Lower leg skin (tissue), 3 donors: Measurements from ENCODE around the gene SCUBE3.

Source experiments
- POLR2A ChIP-seq, 2 donors: fragments of 450-650 bp; IDR thresholded peaks; one replicate each; pipeline ENCODE4 v1.6.1; 2016 to 2017; ENCODE audit warnings: antibody characterized with exemption in 2 of 2, mild to moderate bottlenecking in 1 of 2, moderate library complexity in 1 of 2
- TF ChIP-seq, protein P1 (sequence below), 3 donors: fragments of 450-650 bp; IDR thresholded peaks; one replicate each; pipeline ENCODE4 v1.5.1; 2016; ENCODE audit warnings: antibody characterized with exemption in 3 of 3, mild to moderate bottlenecking in 3 of 3, moderate library complexity in 2 of 3

DNA sequence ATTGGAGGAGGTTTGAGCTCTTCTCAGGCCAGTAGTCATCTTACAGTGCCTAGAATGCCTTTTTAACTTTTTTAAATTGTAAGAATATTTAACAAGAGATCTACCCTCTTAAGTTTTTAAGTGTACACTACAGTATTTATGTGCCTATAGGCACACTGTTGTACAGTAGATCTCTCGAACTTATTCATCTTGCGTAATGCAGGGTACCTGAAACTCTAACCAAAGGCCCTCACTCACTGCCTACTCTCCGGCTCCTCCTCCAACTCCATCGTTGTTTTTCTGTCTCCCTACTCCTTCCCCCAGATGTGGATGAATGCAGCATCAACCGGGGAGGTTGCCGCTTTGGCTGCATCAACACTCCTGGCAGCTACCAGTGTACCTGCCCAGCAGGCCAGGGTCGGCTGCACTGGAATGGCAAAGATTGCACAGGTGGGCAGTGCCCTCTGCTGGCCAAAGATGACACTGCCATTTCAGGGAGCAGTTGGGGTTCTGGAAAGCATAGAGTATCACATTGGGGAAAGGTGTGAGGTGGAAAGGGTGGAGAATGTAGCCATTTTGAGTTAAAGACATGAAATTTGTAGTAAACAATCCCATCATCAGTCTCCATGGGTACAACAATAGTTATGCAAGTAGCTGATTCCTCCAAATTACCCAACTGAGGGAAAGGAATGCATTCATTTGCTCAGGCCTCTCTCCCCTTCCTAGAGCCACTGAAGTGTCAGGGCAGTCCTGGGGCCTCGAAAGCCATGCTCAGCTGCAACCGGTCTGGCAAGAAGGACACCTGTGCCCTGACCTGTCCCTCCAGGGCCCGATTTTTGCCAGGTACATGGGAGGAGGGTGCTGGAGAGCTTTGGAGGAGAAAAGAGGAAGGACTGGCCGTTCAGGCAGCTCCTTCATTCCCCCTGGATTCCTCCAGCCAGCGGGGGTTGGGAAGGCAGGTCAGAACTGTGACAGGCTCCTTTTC, 27.4 kb downstream of the SCUBE3 start:
- TF ChIP-seq, protein P1, sequence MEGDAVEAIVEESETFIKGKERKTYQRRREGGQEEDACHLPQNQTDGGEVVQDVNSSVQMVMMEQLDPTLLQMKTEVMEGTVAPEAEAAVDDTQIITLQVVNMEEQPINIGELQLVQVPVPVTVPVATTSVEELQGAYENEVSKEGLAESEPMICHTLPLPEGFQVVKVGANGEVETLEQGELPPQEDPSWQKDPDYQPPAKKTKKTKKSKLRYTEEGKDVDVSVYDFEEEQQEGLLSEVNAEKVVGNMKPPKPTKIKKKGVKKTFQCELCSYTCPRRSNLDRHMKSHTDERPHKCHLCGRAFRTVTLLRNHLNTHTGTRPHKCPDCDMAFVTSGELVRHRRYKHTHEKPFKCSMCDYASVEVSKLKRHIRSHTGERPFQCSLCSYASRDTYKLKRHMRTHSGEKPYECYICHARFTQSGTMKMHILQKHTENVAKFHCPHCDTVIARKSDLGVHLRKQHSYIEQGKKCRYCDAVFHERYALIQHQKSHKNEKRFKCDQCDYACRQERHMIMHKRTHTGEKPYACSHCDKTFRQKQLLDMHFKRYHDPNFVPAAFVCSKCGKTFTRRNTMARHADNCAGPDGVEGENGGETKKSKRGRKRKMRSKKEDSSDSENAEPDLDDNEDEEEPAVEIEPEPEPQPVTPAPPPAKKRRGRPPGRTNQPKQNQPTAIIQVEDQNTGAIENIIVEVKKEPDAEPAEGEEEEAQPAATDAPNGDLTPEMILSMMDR (IDR thresholded peaks at IDR 0.05): peak in 1 of 3 donors; percentile 62
- no peak for TF ChIP-seq POLR2A (IDR thresholded peaks at IDR 0.05)
